ENCODE results near the gene ULK4. TPM values are rescaled to one million over a fixed set of nuclear protein-coding genes. Genes with fewer than 3 reads are reported as not detected.

ULK4 gene
- total RNA-seq, 2 experiments from 2014 or later: 6.8 to 6.9 TPM

DNA sequence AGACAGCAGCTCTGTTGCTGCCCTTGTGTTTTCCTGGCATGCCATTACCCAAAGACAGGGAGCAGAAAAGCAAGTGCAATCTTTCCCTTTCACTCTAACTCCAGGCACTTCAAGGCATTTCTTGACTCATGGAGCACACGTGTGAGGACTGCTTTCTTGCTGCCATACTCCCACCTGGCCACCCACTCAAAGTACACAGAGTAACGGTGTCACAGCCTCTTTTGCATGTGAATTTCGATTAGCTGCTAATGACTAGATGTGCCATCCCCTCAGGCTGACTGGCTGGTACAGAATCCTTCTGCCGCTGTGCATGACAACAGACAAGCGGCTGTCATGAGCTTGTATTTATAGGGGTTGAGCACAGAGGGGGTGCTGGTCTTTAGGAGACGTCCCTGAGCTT, 382.0 kb downstream of the ULK4 start:
- H3K9me3 Mint-ChIP-seq: no peaks in the 10 kb centered on the region
- no peaks in the 10 kb centered on the region for H3K27me3 Mint-ChIP-seq
- ChIA-PET POLR2A (no interaction called here), CTCF (no interaction called here)
- no peaks in the 10 kb centered on the region for H3K4me1 Mint-ChIP-seq (ENCODE audit: low read depth)
- no peak for DNase-seq
- TF ChIP-seq, protein P1, sequence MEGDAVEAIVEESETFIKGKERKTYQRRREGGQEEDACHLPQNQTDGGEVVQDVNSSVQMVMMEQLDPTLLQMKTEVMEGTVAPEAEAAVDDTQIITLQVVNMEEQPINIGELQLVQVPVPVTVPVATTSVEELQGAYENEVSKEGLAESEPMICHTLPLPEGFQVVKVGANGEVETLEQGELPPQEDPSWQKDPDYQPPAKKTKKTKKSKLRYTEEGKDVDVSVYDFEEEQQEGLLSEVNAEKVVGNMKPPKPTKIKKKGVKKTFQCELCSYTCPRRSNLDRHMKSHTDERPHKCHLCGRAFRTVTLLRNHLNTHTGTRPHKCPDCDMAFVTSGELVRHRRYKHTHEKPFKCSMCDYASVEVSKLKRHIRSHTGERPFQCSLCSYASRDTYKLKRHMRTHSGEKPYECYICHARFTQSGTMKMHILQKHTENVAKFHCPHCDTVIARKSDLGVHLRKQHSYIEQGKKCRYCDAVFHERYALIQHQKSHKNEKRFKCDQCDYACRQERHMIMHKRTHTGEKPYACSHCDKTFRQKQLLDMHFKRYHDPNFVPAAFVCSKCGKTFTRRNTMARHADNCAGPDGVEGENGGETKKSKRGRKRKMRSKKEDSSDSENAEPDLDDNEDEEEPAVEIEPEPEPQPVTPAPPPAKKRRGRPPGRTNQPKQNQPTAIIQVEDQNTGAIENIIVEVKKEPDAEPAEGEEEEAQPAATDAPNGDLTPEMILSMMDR (IDR thresholded peaks at IDR 0.05): no peak
- no peak for ATAC-seq
- no peaks in the 10 kb centered on the region for H3K36me3 Mint-ChIP-seq (ENCODE audit: low read depth)
- H3K27ac Mint-ChIP-seq: no peak overlapping the region
- intact Hi-C loops (cut with micrococcal nuclease): no loop called here
- no peak overlapping the region for H3K4me3 Mint-ChIP-seq

DNA sequence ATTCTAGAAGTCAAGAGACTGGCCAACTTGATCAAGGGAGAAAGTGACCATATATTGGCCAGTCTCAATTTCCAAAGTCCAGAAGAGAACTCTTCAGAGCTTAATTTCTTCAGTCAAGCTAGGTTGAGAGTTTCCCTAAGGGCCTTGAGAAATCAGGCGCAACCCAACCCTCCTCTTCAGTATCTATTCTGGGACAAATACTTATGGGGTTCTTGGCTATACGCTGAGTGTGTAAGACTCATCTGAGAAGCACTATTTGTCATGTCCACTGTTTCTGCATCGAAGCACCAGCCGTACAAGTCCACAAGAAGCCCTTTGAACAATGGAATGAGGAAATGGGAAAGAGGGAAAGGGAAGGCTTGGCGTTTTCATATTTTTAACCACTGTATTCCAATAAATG, 383.1 kb downstream of the ULK4 start:
- Mint-ChIP-seq H3K9me3 (no peaks in the 10 kb centered on the region), H3K27me3 (no peaks in the 10 kb centered on the region), H3K27ac (no peak overlapping the region), H3K36me3 (ENCODE audit: low read depth) (no peaks in the 10 kb centered on the region), H3K4me3 (no peak overlapping the region), H3K4me1 (ENCODE audit: low read depth) (no peaks in the 10 kb centered on the region)
- intact Hi-C loops (cut with micrococcal nuclease): no loop called here
- ATAC-seq: no peak
- CTCF ChIA-PET: no interaction called here
- POLR2A ChIA-PET: no interaction called here
- TF ChIP-seq, protein P1 (IDR thresholded peaks at IDR 0.05): no peak
- no peak for DNase-seq

DNA sequence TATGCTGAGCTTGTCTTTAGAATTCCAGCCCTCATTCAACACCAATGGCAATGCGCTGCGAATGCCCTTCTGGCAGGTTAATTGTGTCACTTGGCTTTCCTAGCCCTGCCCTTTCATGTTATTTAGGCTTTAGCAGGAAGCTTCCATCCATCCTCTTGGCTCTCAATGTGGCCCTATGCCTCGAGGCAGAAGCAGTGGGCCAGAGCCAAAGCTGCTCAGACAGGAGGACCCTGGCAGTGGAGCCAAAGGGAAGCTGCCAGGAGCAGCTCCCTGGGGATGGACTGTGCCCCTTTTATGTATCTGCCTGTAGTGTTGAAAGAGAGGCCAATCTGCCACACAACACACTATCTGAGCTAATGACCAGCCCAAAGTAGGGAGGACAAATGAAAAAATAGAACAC, 386.2 kb downstream of the ULK4 start:
- Mint-ChIP-seq H3K4me1 (ENCODE audit: low read depth) (no peaks in the 10 kb centered on the region), H3K36me3 (ENCODE audit: low read depth) (no peaks in the 10 kb centered on the region), H3K27ac (no peak overlapping the region), H3K27me3 (no peaks in the 10 kb centered on the region), H3K4me3 (no peak overlapping the region), H3K9me3 (no peaks in the 10 kb centered on the region)
- DNase-seq: no peak
- ChIA-PET POLR2A (no interaction called here), CTCF (no interaction called here)
- TF ChIP-seq, protein P1 (IDR thresholded peaks at IDR 0.05): no peak
- intact Hi-C loops (cut with micrococcal nuclease): no loop called here
- ATAC-seq: no peak

DNA sequence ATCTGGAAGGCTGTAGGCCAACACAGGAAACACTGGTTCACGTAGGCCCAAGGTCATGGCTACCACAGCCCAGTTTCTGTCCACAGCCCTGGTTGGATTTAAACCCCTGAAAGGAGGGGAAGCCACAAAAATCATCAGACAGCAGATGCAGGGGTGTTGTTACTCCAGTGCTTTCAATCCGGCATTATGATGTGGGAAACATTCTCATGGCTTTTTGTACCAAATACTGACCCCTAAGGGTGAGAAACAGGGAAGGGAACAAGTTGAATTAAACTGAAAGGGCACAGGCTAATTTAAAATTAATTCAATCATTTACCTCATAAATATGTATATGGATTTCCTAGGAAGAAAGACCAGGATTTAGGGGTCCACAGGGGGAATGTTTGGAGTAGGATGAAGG, 387.0 kb downstream of the ULK4 start:
- ATAC-seq (no peak), DNase-seq (no peak)
- Mint-ChIP-seq H3K36me3 (ENCODE audit: low read depth) (no peaks in the 10 kb centered on the region), H3K27me3 (no peaks in the 10 kb centered on the region), H3K4me1 (ENCODE audit: low read depth) (no peaks in the 10 kb centered on the region), H3K4me3 (no peak overlapping the region), H3K27ac (no peak overlapping the region), H3K9me3 (no peaks in the 10 kb centered on the region)
- TF ChIP-seq, protein P1 (IDR thresholded peaks at IDR 0.05): no peak
- intact Hi-C loops (cut with micrococcal nuclease): no loop called here
- CTCF ChIA-PET: no interaction called here
- POLR2A ChIA-PET: no interaction called here

DNA sequence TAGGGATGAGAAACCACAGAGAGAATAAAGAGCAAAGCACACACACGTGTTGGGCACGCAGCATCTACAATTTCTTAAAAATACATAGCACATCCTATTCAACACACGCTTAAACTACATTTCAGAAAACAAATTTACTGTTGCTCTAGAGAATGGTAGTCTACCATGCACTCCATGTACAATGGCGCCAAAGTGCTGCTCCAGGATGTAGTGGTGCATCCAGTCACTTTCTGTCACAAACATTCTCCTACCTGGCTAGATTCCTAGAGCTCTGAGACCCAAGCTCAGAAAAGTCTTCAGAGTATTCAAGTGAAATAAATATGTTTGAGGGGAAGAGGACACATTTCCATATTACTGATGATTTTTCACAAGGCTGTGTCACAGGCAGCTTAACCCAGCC, 388.3 kb downstream of the ULK4 start:
- no peak overlapping the region for H3K4me3 Mint-ChIP-seq
- H3K27ac Mint-ChIP-seq: no peak overlapping the region
- CTCF ChIA-PET: interaction anchor here (0.7 kb wide), 1 partner anchor 66 kb away, joined by 3 read pairs; no protein-coding TSS in a partner anchor
- H3K36me3 Mint-ChIP-seq (ENCODE audit: low read depth): no peaks in the 10 kb centered on the region
- H3K4me1 Mint-ChIP-seq (ENCODE audit: low read depth): no peaks in the 10 kb centered on the region
- TF ChIP-seq, protein P1 (IDR thresholded peaks at IDR 0.05): no peak
- H3K27me3 Mint-ChIP-seq: no peaks in the 10 kb centered on the region
- no peak for DNase-seq
- intact Hi-C loops (cut with micrococcal nuclease): no loop called here
- no peaks in the 10 kb centered on the region for H3K9me3 Mint-ChIP-seq
- no peak for ATAC-seq
- POLR2A ChIA-PET: no interaction called here

All from activated CD8-positive, alpha-beta T cell treated with anti-CD3 and anti-CD28 coated beads for 36 hours (primary cell).